ENCODE data around the gene FAM53B. TPM values are rescaled to one million over a fixed set of nuclear protein-coding genes. Genes with fewer than 3 reads are reported as not detected.

Gene FAM53B
- total RNA-seq, 1 donor from 2014 or later = 41.3 TPM

DNA sequence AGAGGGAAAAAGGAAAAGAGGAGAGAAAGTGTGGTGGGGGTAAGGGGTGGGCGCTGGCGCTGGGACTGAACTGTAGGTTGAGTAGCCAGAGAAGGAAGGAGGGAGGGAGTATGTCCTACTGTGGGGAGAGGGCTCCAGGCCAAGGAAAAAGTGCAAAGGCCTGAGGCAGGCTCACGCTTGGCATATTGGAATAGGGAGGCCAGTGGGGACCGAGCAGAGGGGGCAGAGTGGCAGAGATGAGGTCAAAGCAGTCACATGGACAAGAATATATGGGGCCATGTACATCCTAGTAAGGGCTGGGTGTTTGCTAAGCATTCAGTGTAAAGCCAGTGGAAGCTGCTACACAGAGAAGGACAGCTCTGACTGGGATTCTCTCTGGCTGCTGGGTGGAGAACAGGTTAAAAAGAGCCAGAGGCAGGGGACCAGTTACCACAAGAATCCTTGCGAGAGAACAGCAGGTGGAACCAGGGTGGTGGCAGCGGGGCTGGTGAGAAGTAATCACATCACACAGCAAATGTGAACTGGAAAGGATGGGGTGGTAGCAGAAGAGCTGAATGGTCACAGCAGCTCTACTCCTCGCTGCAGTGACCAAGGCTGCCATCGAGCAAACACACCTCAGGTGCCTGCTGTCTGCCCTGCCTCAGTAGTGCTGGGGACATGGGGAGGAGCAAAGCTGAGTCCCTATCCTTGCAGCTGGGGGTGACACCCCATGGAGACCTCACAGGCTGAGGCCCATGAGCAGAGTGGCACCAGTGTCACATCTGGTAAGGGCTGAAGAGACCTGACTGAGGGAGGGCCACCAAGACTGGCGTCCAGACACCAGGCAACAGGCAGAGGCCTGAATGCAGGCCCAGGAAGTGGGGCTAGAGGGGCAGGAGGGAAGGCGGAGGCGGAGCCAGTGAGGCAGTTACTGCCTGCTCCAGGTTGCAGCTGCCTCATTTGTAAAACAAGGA lies 39.5 kb downstream of the FAM53B start:
- no peak for DNase-seq (ENCODE audit: low read depth, low spot score)
- Mint-ChIP-seq H3K27me3 (ENCODE audit: low read depth) (no peaks in the 10 kb centered on the region), H3K9me3 (no peaks in the 10 kb centered on the region), H3K36me3 (ENCODE audit: low read depth) (no peaks in the 10 kb centered on the region), H3K27ac (ENCODE audit: unreplicated experiment) (peak overlapping the region; percentile 47), H3K4me3 (no peak overlapping the region), H3K4me1 (peaks cover 32% of the 10 kb centered on the region)
- TF ChIP-seq CTCF (conservative IDR thresholded peaks at IDR 0.05) = no peak

DNA sequence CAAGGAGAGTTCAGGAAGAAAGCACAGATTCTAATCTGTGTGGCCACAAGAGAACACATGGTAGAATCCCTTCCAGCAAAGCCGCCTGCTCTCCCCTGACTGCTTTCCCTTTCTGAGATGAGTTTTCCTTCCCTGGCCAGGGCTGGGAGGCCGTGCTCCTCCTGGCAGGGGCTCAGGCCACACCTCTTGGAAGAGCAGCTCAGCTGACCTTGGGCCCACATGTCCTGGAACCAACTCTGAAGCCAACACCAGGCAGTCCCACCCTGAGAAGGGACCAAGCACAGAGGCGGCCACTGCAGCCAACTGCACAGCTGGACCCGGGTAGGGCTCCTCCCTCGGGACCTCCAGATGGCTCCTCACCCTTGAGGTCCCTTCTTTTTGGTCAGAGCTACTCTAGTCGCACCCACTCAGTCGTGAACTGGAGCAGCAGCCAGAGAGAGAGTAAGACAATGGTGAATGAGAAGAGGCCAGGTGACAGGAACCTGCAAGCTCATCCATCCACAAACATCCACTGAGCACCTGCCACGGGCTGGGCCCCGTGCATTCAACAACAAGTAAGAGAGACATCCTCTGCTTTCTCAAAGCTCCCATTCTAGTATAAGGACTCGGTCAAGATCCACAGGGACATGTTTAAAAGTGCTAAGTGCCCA lies 40.3 kb downstream of the FAM53B start:
- DNase-seq (ENCODE audit: low read depth, low spot score) = no peak
- Mint-ChIP-seq H3K27me3 (ENCODE audit: low read depth) (no peaks in the 10 kb centered on the region), H3K4me3 (no peak overlapping the region), H3K4me1 (peaks cover 24% of the 10 kb centered on the region), H3K9me3 (no peaks in the 10 kb centered on the region), H3K36me3 (ENCODE audit: low read depth) (no peaks in the 10 kb centered on the region), H3K27ac (ENCODE audit: unreplicated experiment) (peak overlapping the region; percentile 57)
- TF ChIP-seq CTCF (conservative IDR thresholded peaks at IDR 0.05) = no peak

- no peak overlapping the region for H3K4me3 Mint-ChIP-seq
- peak overlapping the region; percentile 62 for H3K27ac Mint-ChIP-seq (ENCODE audit: unreplicated experiment)
Observed at GRCh38 chr10:124703372-124703771, 40.8 kb downstream of the FAM53B start.

GRCh38 chr10:124701881-124702656 lies 42.1 kb downstream of the FAM53B start:
- H3K4me1 Mint-ChIP-seq = peaks cover 11% of the 10 kb centered on the region
- no peaks in the 10 kb centered on the region for H3K36me3 Mint-ChIP-seq (ENCODE audit: low read depth)
- H3K27me3 Mint-ChIP-seq (ENCODE audit: low read depth) = no peaks in the 10 kb centered on the region
- H3K9me3 Mint-ChIP-seq = no peaks in the 10 kb centered on the region
- no peak for TF ChIP-seq CTCF (conservative IDR thresholded peaks at IDR 0.05)
- DNase-seq (ENCODE audit: low read depth, low spot score) = no peak
- no peak overlapping the region for H3K4me3 Mint-ChIP-seq
- no peak overlapping the region for H3K27ac Mint-ChIP-seq (ENCODE audit: unreplicated experiment)

More at GRCh38 chr10:124703372-124703771, 40.8 kb downstream of the FAM53B start:
- Mint-ChIP-seq H3K36me3 (ENCODE audit: low read depth) (no peaks in the 10 kb centered on the region), H3K27me3 (ENCODE audit: low read depth) (no peaks in the 10 kb centered on the region), H3K4me1 (peaks cover 19% of the 10 kb centered on the region), H3K9me3 (no peaks in the 10 kb centered on the region)
- DNase-seq (ENCODE audit: low read depth, low spot score) = no peak
- no peak for TF ChIP-seq CTCF (conservative IDR thresholded peaks at IDR 0.05)

- Mint-ChIP-seq H3K36me3 (ENCODE audit: low read depth) (no peaks in the 10 kb centered on the region), H3K9me3 (no peaks in the 10 kb centered on the region), H3K4me3 (no peak overlapping the region), H3K27ac (ENCODE audit: unreplicated experiment) (peak overlapping the region; percentile 62), H3K4me1 (peaks cover 11% of the 10 kb centered on the region), H3K27me3 (ENCODE audit: low read depth) (no peaks in the 10 kb centered on the region)
- TF ChIP-seq CTCF (conservative IDR thresholded peaks at IDR 0.05) = no peak
- no peak for DNase-seq (ENCODE audit: low read depth, low spot score)
Observed at GRCh38 chr10:124701435-124701834, 42.7 kb downstream of the FAM53B start.
